ENCODE results near the gene SLC51B.

SLC51B gene

GRCh38 chr15:65101891-65102708, 56.9 kb downstream of the SLC51B start:
- DNase-seq, result no peak

GRCh38 chr15:65102912-65103311, 57.7 kb downstream of the SLC51B start:
- DNase-seq, result no peak

All from activated CD4-positive, alpha-beta T cell treated with anti-CD3 and anti-CD28 coated beads, Interleukin-2, amount 50 U/mL, for 16 hours (primary cell).